Liver (tissue), 9 donors: Measurements from ENCODE around the gene TMEM165. TPM values are rescaled to one million over a fixed set of nuclear protein-coding genes. Genes with fewer than 3 reads are reported as not detected.

Experiments used
- DNase-seq: peaks from one replicate; pipeline ENCODE4 v3.0.0-alpha.2; 2017; ENCODE audit warnings: low spot score
- H3K27ac ChIP-seq, 2 donors: one replicate each; pipeline ENCODE4 v1.7.0; 2013; ENCODE audit warnings: inconsistent platforms in 2 of 2, low read length in 2 of 2, control low read depth in 1 of 2, low read depth in 1 of 2, mild to moderate bottlenecking in 1 of 2
- H3K27me3 ChIP-seq, 4 donors: one replicate each; pipeline versions ENCODE4 v1.6.1 to v1.7.0; 2013; ENCODE audit warnings: low read length in 3 of 4, inconsistent platforms in 1 of 4, mild to moderate bottlenecking in 1 of 4, moderate library complexity in 1 of 4; ENCODE audit not compliant: control insufficient read depth in 4 of 4, insufficient read depth in 4 of 4
- H3K36me3 ChIP-seq, 4 donors: one replicate each; pipeline versions ENCODE4 v1.6.1 to v1.7.0; 2013; ENCODE audit warnings: low read length in 3 of 4, mild to moderate bottlenecking in 3 of 4, low read depth in 1 of 4, moderate library complexity in 1 of 4; ENCODE audit not compliant: control insufficient read depth in 4 of 4, insufficient read depth in 3 of 4
- H3K4me1 ChIP-seq, 4 donors: one replicate each; pipeline versions ENCODE4 v1.6.1 to v1.7.0; 2013; ENCODE audit warnings: low read length in 3 of 4, mild to moderate bottlenecking in 3 of 4, moderate library complexity in 1 of 4; ENCODE audit not compliant: control insufficient read depth in 4 of 4, insufficient read depth in 4 of 4
- H3K4me3 ChIP-seq, 3 donors: one replicate each; pipeline versions ENCODE4 v1.6.1 to v1.7.0; 2013; ENCODE audit warnings: low read length in 3 of 3, control low read depth in 1 of 3, low read depth in 1 of 3, mild to moderate bottlenecking in 1 of 3
- H3K9ac ChIP-seq, 2 donors: one replicate each; pipeline ENCODE4 v1.7.0; 2013; ENCODE audit warnings: low read length in 2 of 2, mild to moderate bottlenecking in 2 of 2, moderate library complexity in 2 of 2, control low read depth in 1 of 2, low read depth in 1 of 2
- H3K9me3 ChIP-seq, 4 donors: one replicate each; pipeline versions ENCODE4 v1.6.1 to v1.7.0; 2013; ENCODE audit warnings: low read length in 3 of 4; ENCODE audit not compliant: control insufficient read depth in 4 of 4
- ATF3 ChIP-seq: IDR thresholded peaks from 2 replicates; pipeline ENCODE4 v1.6.1; 2016; ENCODE audit warnings: antibody characterized with exemption
- CTCF ChIP-seq: fragments of 150-350 bp; IDR thresholded peaks from 2 replicates; pipeline ENCODE4 v1.5.1; 2017; ENCODE audit warnings: improper control_type of control experiment, low read depth, low read length; ENCODE audit not compliant: missing input control
- EGR1 ChIP-seq, 2 donors: IDR thresholded peaks; 2 replicates each; pipeline ENCODE4 v1.6.1; 2016 to 2018; ENCODE audit warnings: antibody characterized with exemption in 2 of 2, low read depth in 2 of 2
- FOXA2 ChIP-seq: IDR thresholded peaks from 2 replicates; pipeline ENCODE4 v1.6.1; 2016; ENCODE audit warnings: antibody characterized with exemption
- GABPA ChIP-seq, 2 donors: IDR thresholded peaks in 1 of 2; conservative IDR thresholded peaks in 1 of 2; 2 replicates each; pipeline ENCODE4 v1.6.1; 2016; ENCODE audit warnings: antibody characterized with exemption in 2 of 2, mild to moderate bottlenecking in 1 of 2, moderate library complexity in 1 of 2
- HNF4A ChIP-seq, 2 donors: conservative IDR thresholded peaks; 2 replicates each; pipeline ENCODE4 v1.6.1; 2016; ENCODE audit warnings: antibody characterized with exemption in 2 of 2, mild to moderate bottlenecking in 2 of 2
- HNF4G ChIP-seq: IDR thresholded peaks from 2 replicates; pipeline ENCODE4 v1.6.1; 2016; ENCODE audit warnings: antibody characterized with exemption
- JUND ChIP-seq, 2 donors: IDR thresholded peaks; 2 replicates each; pipeline ENCODE4 v1.6.1; 2016; ENCODE audit warnings: antibody characterized with exemption in 2 of 2
- NR2F2 ChIP-seq: IDR thresholded peaks from 2 replicates; pipeline ENCODE4 v1.6.1; 2016; ENCODE audit warnings: antibody characterized with exemption
- RAD21 ChIP-seq, 2 donors: IDR thresholded peaks; 2 replicates each; pipeline ENCODE4 v1.6.1; 2016; ENCODE audit warnings: antibody characterized with exemption in 2 of 2, mild to moderate bottlenecking in 2 of 2
- REST ChIP-seq: IDR thresholded peaks from 2 replicates; pipeline ENCODE4 v1.6.1; 2016; ENCODE audit warnings: antibody characterized with exemption, mild to moderate bottlenecking
- RXRA ChIP-seq, 2 donors: IDR thresholded peaks; 2 replicates each; pipeline ENCODE4 v1.6.1; 2017 to 2018; ENCODE audit warnings: antibody characterized with exemption in 2 of 2, mild to moderate bottlenecking in 1 of 2
- TAF1 ChIP-seq: conservative IDR thresholded peaks from 2 replicates; pipeline ENCODE4 v1.6.1; 2016; ENCODE audit warnings: antibody characterized with exemption, mild to moderate bottlenecking
- YY1 ChIP-seq: IDR thresholded peaks from 2 replicates; pipeline ENCODE4 v1.6.1; 2016; ENCODE audit warnings: antibody characterized with exemption, mild to moderate bottlenecking
- ZBTB33 ChIP-seq: IDR thresholded peaks from 2 replicates; pipeline ENCODE4 v1.6.1; 2016; ENCODE audit warnings: antibody characterized with exemption
- WGBS: extraction: QIAGEN DNeasy Blood & Tissue Kit; methylation state at CpG from one replicate; pipeline ENCODE4 v1.1.7; 2013; 5-methylcytosine and 5-hydroxymethylcytosine counted together
- polyA plus RNA-seq, 2 donors: library from polyadenylated mRNA; stranded (reverse) in 1 of 2; unstranded in 1 of 2; fragments of 200-250 nt in 1 of 2; fragments of >200 nt in 1 of 2; fragmentation: Nextera tagmentation in 1 of 2; extraction: Ambion mirVana in 1 of 2; gene quantifications; one replicate each; pipeline versions ENCODE4 v1.2.1 to v1.2.3, GENCODE V29; 2013 to 2015
- total RNA-seq, 2 donors: library from RNA; depleted of rRNA; stranded (reverse); fragments of >200 nt; gene quantifications; one replicate each; pipeline ENCODE4 v1.2.3, GENCODE V29; 2014
- TF ChIP-seq, protein P1 (sequence below): IDR thresholded peaks from 2 replicates; pipeline ENCODE4 v1.6.1; 2016; ENCODE audit warnings: antibody characterized with exemption
- donor health status: healthy.
- donor health status: healthy.
- donor health status: healthy.
- donor health status: healthy.
- donor health status: healthy.

The TMEM165 gene
- total and polyA plus RNA-seq, 4 donors = 16.4 to 42.1 (median 29.1) TPM

GRCh38 chr4:55416176-55416575 lies 20.4 kb downstream of the TMEM165 start:
- Histone ChIP-seq H3K27me3 (no peaks in the 10 kb centered on the region), H3K36me3 (peaks cover 2 to 16% (median 9%) of the 10 kb centered on the region in 4 donors), H3K27ac (no peak overlapping the region), H3K4me3 (no peak overlapping the region), H3K9ac (no peak overlapping the region), H3K9me3 (no peaks in the 10 kb centered on the region), H3K4me1 (no peaks in the 10 kb centered on the region)
- 86% methylated on average over 3 of the region's 3 CpGs for WGBS
- DNase-seq = no peak
- no peak for TF ChIP-seq RXRA (IDR thresholded peaks at IDR 0.05)
- no peak for TF ChIP-seq RAD21 (IDR thresholded peaks at IDR 0.05)
- no peak for TF ChIP-seq JUND (IDR thresholded peaks at IDR 0.05)
- TF ChIP-seq NR2F2 = no peak
- no peak for TF ChIP-seq TAF1
- TF ChIP-seq HNF4G = no peak
- TF ChIP-seq EGR1 (IDR thresholded peaks at IDR 0.05; ENCODE audit: low read depth in 2 of 2) = no peak
- TF ChIP-seq ATF3 = no peak
- no peak for TF ChIP-seq YY1
- TF ChIP-seq REST = no peak
- TF ChIP-seq, protein P1, sequence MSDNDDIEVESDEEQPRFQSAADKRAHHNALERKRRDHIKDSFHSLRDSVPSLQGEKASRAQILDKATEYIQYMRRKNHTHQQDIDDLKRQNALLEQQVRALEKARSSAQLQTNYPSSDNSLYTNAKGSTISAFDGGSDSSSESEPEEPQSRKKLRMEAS = no peak
- no peak for TF ChIP-seq CTCF
- no peak for TF ChIP-seq HNF4A (conservative IDR thresholded peaks at IDR 0.05)
- no peak for TF ChIP-seq FOXA2

DNA sequence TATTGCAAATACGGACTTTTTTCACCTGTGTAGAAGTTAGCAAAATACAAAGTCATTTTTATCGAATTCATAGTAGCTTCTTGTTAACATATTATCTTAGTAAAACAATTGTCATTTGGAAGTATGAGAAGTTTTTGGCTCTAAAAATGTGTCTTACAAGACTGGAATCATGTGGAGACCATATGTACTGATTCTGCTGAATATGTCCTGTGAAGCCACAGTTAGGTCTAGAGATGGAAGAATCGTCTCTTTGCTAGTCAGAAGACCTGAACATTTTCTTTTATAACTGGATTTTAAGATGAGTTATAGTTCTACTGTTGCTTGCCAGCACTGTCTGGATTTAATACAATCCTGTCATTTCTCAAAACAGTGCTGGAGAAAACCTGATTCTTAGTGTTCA lies 29.0 kb downstream of the TMEM165 start:
- Histone ChIP-seq H3K27ac (no peak overlapping the region), H3K4me3 (no peak overlapping the region), H3K4me1 (no peaks in the 10 kb centered on the region), H3K27me3 (no peaks in the 10 kb centered on the region), H3K9ac (no peak overlapping the region), H3K9me3 (no peaks in the 10 kb centered on the region), H3K36me3 (peaks cover 5 to 34% (median 16%) of the 10 kb centered on the region in 4 donors)
- TF ChIP-seq REST (no peak), ZBTB33 (no peak), TAF1 (no peak), RXRA (IDR thresholded peaks at IDR 0.05) (no peak), EGR1 (IDR thresholded peaks at IDR 0.05; ENCODE audit: low read depth in 2 of 2) (no peak), HNF4A (conservative IDR thresholded peaks at IDR 0.05) (no peak), HNF4G (no peak), FOXA2 (no peak), GABPA (IDR thresholded peaks at IDR 0.05 in 1 of 2, conservative IDR thresholded peaks at IDR 0.05 in 1 of 2) (no peak), ATF3 (no peak), CTCF (no peak)
- TF ChIP-seq, protein P1 = no peak
- DNase-seq = no peak
- 96% methylated on average over 3 of the region's 3 CpGs for WGBS
